Activated naive CD4-positive, alpha-beta T cell treated with anti-CD3 and anti-CD28 coated beads for 36 hours (primary cell): Measurements from ENCODE around the gene AGRP. TPM values are rescaled to one million over a fixed set of nuclear protein-coding genes. Genes with fewer than 3 reads are reported as not detected.
"Not testable (repeated sequence)": the region's sequence is repeated elsewhere in the genome, so short reads cannot be mapped to it uniquely, and the experiment has no call there.

Experiments used
- CTCF ChIA-PET: fragments of 350-600 bp; sonication (Branson Sonifier 250); formaldehyde crosslinking; loops from one replicate; lab custom pipeline; 2021; ENCODE audit warnings: antibody characterized with exemption; lab: Charles Lee
- DNase-seq: peaks from one replicate; pipeline ENCODE4 v3.0.0-alpha.2; 2020
- H3K27ac Mint-ChIP-seq: one replicate; pipeline ENCODE4 v1.8.0; 2021; ENCODE audit warnings: mild to moderate bottlenecking, mixed read lengths
- H3K27me3 Mint-ChIP-seq: one replicate; pipeline ENCODE4 v1.8.0; 2021; ENCODE audit warnings: low read depth, mixed read lengths
- H3K36me3 Mint-ChIP-seq: one replicate; pipeline ENCODE4 v1.8.0; 2021; ENCODE audit warnings: low read depth, mixed read lengths
- H3K4me1 Mint-ChIP-seq: one replicate; pipeline ENCODE4 v1.8.0; 2021; ENCODE audit warnings: low read depth, mixed read lengths
- H3K4me3 Mint-ChIP-seq: one replicate; pipeline ENCODE4 v1.8.0; 2021; ENCODE audit warnings: mild to moderate bottlenecking, moderate library complexity, mixed read lengths
- H3K9me3 Mint-ChIP-seq: one replicate; pipeline ENCODE4 v1.8.0; 2021; ENCODE audit warnings: mixed read lengths
- intact Hi-C: fragments of 100-400 bp; cut with micrococcal nuclease; formaldehyde crosslinking; loops from one replicate; pipeline ENCODE4 v1.15.1; 2023
- total RNA-seq, 2 experiments: library from RNA; stranded (reverse); gene quantifications; one replicate each; pipeline ENCODE4 v1.2.3, GENCODE V29; 2021

Gene AGRP
- total RNA-seq, 2 experiments from 2014 or later: not detected

DNA sequence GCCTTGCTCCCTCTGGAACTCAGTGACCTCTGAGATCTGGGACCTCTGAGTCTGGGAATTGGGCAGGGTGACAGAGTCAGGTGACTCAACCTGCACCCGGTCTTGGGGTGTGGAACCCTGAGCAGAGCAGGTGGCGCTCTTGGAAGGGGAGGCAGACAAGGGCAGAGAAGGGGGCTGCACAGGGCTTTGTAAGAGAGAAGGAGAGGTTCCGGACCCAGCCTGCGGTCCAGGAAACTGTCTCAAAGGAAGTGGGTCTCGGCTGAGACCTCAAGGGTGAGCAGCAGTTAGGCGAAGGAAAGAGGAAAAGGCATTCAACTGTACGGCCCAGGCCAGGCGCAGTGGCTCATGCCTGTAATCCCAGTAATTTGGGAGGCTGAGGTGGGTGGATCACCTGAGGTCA lies 35.3 kb upstream of the AGRP start:
- H3K9me3 Mint-ChIP-seq: no peaks in the 10 kb centered on the region
- H3K4me1 Mint-ChIP-seq: peaks cover 15% of the 10 kb centered on the region
- intact Hi-C loops: no loop called here
- no peak overlapping the region for H3K27ac Mint-ChIP-seq
- no peaks in the 10 kb centered on the region for H3K36me3 Mint-ChIP-seq
- H3K4me3 Mint-ChIP-seq: no peak overlapping the region
- DNase-seq: no peak
- CTCF ChIA-PET: interaction anchor here (0.9 to 5.4 kb wide), 4 partner anchors 29 to 148 kb away, joined by 4 to 131 read pairs (median 45); partner anchors contain the start of genes ACD, C16orf86, CARMIL2 and ENKD1
- no peaks in the 10 kb centered on the region for H3K27me3 Mint-ChIP-seq

DNA sequence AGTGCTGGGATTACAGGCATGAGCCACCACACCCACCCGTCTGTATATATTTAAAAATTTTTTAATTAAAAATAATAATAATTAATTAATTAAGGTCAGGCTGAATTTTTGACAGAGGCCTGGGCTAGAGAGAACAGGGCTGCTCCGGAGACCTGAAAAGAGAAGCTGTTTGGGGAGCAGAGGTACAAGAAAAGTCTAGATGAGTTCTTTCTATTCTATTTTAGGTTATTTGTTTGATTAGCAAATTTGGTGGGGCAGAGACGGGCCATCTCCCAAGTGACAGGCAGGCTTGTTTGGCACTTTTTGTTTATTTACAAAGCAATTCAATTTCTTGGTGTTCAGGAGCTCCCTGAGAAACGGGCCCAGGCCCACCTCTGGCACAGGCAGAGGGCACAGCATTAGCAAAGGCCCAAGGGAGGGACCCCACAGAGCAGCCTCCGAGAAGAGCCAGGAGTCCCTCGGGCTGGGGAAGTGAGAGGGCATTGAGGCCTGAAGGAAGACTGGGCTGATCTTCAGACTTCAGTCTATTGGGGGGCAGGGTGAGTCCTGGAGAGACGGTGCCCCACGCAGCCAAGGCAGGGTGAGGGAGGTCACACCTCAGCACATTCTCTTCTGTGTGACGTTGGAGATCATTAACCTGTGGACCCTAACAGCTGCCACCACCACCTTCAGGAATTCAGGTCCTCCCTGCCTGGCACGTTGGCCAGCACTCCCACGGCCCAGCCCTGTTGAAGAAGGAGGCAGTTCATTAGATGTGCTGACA lies 34.5 kb upstream of the AGRP start:
- no peaks in the 10 kb centered on the region for H3K27me3 Mint-ChIP-seq
- peaks cover 15% of the 10 kb centered on the region for H3K4me1 Mint-ChIP-seq
- no peak overlapping the region for H3K4me3 Mint-ChIP-seq
- CTCF ChIA-PET: interaction anchor here (0.6 to 9.8 kb wide), 8 partner anchors 15 to 149 kb away, joined by 3 to 195 read pairs (median 4); partner anchors contain the start of genes ATP6V0D1 and CARMIL2
- H3K9me3 Mint-ChIP-seq: no peaks in the 10 kb centered on the region
- intact Hi-C loops: no loop called here
- H3K36me3 Mint-ChIP-seq: no peaks in the 10 kb centered on the region
- DNase-seq: no peak
- no peak overlapping the region for H3K27ac Mint-ChIP-seq

DNA sequence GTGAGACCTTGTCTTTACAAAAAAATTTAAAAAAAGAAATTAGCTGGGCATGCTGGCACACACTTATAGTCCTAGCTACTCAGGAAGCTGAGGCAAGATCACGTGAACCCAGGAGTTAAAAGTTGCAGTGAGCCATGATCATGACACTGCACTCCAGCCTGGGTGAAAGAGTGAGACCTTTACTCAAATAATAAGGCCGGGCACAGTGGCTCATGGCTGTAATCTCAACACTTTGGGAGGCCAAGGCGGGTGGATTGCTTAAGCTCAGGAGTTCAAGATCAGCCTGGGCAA lies 33.8 kb upstream of the AGRP start:
- no peak for DNase-seq
- no peaks in the 10 kb centered on the region for H3K27me3 Mint-ChIP-seq
- no peak overlapping the region for H3K27ac Mint-ChIP-seq
- H3K36me3 Mint-ChIP-seq: no peaks in the 10 kb centered on the region
- H3K4me1 Mint-ChIP-seq: peaks cover 12% of the 10 kb centered on the region
- intact Hi-C loops: no loop called here
- CTCF ChIA-PET: interaction anchor here (0.6 to 9.8 kb wide), 10 partner anchors 16 to 150 kb away, joined by 3 to 195 read pairs (median 4); partner anchors contain the start of genes AGRP, ATP6V0D1 and CARMIL2
- H3K4me3 Mint-ChIP-seq: no peak overlapping the region
- H3K9me3 Mint-ChIP-seq: no peaks in the 10 kb centered on the region

DNA sequence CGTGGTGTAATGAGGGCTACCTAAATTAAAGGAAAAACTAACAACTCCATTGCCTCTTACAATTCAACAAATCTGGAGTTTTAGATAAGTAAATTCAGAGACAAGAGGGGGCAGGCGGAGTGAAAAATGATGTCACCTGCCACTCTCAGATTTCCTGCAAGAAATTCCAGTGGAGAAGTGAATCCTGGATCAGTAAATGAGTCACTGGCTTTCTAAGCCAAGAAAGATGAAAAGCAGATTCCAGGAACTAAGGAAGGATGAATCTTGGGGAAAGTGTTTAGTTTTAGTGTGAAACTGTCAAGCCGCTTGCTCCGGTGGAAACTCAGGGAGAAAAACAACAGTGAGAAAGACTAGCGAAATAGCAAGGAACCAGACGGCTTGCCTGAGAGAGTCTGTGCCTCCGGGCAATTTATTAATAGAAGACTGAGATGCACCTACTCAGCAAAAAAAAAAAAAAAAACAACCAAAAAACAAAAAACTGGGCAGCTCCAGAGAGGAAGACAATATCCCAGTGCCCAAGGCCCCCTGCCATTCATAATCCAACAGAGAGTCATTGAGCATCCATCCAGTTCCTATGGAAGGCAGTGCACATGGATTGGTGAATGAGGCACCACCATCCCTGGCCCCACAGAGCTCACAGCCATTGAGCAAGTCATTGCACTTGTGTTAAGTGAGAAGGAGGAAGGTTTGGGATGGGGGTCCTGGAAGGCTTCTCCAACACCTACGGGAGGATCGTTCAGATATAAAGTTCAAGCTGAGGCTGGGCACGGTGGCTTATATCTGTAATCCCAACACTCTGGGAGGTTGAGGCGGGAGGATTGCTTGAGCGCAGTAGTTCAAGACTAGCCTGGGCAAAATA lies 33.2 kb upstream of the AGRP start:
- CTCF ChIA-PET: interaction anchor here (0.6 to 9.8 kb wide), 14 partner anchors 13 to 292 kb away, joined by 3 to 195 read pairs (median 4); partner anchors contain the start of genes AGRP, ATP6V0D1 and CARMIL2
- H3K27ac Mint-ChIP-seq: no peak overlapping the region

DNA sequence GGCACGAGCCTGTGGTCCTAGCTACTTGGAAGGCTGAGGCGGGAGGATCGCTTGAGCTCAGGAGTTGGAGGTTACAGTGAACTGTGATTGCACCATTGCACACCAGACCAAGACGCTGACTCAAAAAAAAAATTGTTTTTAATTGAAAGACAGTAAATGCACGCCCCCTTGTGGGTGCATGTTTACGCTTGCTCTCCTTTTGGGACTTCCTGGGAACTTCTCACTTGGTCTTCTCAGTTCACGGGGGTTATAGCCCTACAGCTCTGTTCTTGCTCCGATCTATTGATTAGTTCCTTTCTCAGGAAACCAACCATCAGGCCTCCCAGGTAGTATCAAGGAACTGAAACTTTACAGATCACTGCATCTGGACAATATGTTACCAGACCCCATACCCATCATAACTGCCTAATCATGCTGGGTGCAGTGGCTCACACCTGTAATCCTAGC lies 31.1 kb upstream of the AGRP start:
- no peaks in the 10 kb centered on the region for H3K9me3 Mint-ChIP-seq
- CTCF ChIA-PET: interaction anchor here (0.6 to 9.8 kb wide), 37 partner anchors 8 to 571 kb away, joined by 3 to 195 read pairs (median 4); partner anchors contain the start of genes ATP6V0D1, NFATC3 and TSNAXIP1
- intact Hi-C loops: loop anchor here (1.0 kb wide), 4 partner anchors 10 to 86 kb away; partner anchors contain the start of gene ATP6V0D1
- no peaks in the 10 kb centered on the region for H3K36me3 Mint-ChIP-seq
- peak overlapping the region; percentile 77 for H3K27ac Mint-ChIP-seq
- H3K4me1 Mint-ChIP-seq: peaks cover 6% of the 10 kb centered on the region
- peak; percentile 95 for DNase-seq
- H3K4me3 Mint-ChIP-seq: no peak overlapping the region
- H3K27me3 Mint-ChIP-seq: no peaks in the 10 kb centered on the region

More for the DNA sequence above, 33.2 kb upstream of the AGRP start:
- Mint-ChIP-seq H3K27me3 (no peaks in the 10 kb centered on the region), H3K36me3 (no peaks in the 10 kb centered on the region), H3K4me1 (peaks cover 11% of the 10 kb centered on the region), H3K9me3 (no peaks in the 10 kb centered on the region), H3K4me3 (no peak overlapping the region)
- intact Hi-C loops: no loop called here
- no peak for DNase-seq

DNA sequence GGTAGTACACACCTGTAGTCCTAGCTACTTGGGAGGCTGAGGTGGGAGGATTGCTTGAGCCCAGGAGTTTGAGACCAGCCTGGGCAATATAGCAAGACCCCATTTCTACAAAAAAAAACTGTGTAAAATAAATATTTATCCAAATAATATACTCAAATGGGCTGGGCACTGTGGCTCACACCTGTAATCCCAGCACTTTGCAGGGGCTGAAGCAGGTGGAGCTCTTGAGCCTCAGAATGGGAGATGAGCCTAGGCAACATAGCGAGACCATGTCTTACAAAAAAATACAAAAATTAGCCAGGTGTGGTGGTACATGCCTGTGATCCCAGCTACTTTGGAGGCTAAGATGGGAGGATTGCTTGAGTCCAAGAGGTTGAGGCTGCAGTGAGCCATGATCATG lies 30.5 kb upstream of the AGRP start:
- H3K4me1 Mint-ChIP-seq: peaks cover 12% of the 10 kb centered on the region
- DNase-seq, H3K27me3 Mint-ChIP-seq, H3K9me3 Mint-ChIP-seq, H3K4me3 Mint-ChIP-seq, H3K27ac Mint-ChIP-seq, H3K36me3 Mint-ChIP-seq: not testable (repeated sequence)
- CTCF ChIA-PET: interaction anchor here (0.6 to 9.8 kb wide), 39 partner anchors 8 to 961 kb away, joined by 3 to 195 read pairs (median 4); partner anchors contain the start of genes ATP6V0D1, NFATC3 and TSNAXIP1
- intact Hi-C loops: loop anchor here (1.0 kb wide), 4 partner anchors 10 to 86 kb away; partner anchors contain the start of gene ATP6V0D1

DNA sequence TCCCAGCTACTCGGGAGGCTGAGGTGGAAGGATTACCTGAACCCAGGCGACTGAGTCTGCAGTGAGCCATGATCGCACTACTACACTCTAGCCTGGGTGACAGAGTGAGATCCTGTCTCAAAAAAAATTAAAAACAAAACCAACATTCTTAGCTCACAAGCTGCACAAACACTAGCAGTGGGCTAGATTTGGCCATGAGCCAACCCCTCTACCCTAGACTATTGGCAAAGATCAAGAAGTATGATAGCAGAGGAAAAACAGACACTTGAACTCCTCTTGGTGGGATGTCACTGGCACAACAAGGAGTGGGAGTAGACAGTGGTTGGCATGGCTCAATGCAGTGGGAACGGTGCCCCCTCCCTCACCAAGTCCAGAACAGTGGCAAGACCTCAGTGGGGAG lies 25.7 kb upstream of the AGRP start:
- no peaks in the 10 kb centered on the region for H3K27me3 Mint-ChIP-seq
- H3K36me3 Mint-ChIP-seq: no peaks in the 10 kb centered on the region
- peaks cover 42% of the 10 kb centered on the region for H3K4me1 Mint-ChIP-seq
- no peak overlapping the region for H3K4me3 Mint-ChIP-seq
- no peak overlapping the region for H3K27ac Mint-ChIP-seq
- CTCF ChIA-PET: interaction anchor here (0.7 to 9.8 kb wide), 3 partner anchors 12 to 28 kb away, joined by 3 to 195 read pairs (median 17); partner anchors contain the start of gene ATP6V0D1
- DNase-seq: no peak
- intact Hi-C loops: no loop called here
- no peaks in the 10 kb centered on the region for H3K9me3 Mint-ChIP-seq

DNA sequence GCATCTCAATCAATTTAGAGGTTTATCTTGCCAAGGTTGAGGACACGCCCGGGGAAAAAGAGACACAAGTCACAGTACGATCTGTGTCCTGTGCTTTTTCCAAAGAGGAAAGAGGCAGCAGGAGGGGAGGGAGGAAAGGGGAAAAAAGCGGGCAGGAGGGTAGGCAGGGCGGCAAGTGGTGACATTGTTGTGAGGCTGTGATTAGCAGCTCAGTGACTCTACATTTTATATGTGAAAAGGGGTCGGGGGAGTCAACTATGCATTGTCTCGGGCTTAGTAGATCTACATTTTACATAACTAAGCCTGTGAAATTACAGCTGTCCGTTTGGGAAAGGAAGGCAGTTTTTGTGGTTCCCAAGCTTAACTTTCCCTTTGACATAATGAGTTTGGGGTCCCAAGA lies 23.1 kb upstream of the AGRP start:
- peaks cover 50% of the 10 kb centered on the region for H3K4me1 Mint-ChIP-seq
- H3K9me3 Mint-ChIP-seq: no peaks in the 10 kb centered on the region
- no peak overlapping the region for H3K4me3 Mint-ChIP-seq
- H3K36me3 Mint-ChIP-seq: no peaks in the 10 kb centered on the region
- H3K27me3 Mint-ChIP-seq: no peaks in the 10 kb centered on the region
- CTCF ChIA-PET: interaction anchor here (0.6 to 1.1 kb wide), 4 partner anchors 8 to 26 kb away, joined by 3 to 4 read pairs (median 3); partner anchors contain the start of gene ATP6V0D1
- intact Hi-C loops: no loop called here
- no peak overlapping the region for H3K27ac Mint-ChIP-seq
- no peak for DNase-seq

DNA sequence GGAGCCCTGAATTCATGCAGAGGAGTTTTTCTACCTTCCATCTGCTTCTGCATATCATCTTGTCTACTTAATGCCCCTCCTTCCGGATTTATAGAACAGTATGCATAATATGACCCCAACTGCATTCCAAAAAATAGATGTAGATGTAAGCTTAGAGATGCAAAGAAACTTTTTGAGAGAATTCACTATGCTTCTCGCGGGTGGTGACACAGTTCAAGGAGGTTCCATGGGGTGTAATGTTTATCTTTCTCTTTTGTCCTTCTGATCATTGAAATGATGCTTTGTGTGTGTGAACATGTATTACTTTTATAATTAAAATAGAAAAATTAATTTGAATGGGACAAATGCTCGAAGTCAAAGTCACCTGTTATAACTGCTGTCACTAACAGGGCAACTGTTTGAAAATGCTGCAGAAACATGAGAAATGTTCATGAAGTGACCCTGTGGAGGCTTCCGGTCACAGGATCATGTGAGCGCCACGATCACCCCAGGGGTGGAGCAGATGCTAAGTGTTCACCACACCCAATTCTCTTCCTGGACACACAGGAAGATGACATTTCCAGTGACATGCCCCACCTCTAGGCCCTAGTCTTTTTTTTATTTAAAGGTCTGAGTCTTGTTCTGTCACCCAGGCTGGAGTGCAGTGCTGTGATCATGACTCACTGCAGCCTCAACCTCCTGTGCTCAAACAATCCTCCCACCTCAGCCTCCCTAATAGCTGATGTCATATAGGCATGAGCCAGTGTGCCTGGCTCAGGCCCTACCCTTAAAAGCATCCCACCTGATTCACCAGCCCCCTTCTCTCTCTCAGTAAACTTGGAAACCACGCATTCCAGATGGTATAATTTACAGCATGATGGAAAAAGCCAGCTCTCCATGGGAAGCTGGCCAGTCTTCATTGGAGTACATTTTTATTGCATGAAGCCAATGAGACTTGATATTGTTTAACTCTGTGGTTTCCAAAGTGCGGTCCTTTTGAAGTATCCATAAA lies 21.0 kb upstream of the AGRP start:
- CTCF ChIA-PET: interaction anchor here (0.5 to 2.0 kb wide), 8 partner anchors 9 to 43 kb away, joined by 3 to 7 read pairs (median 4); partner anchors contain the start of gene ATP6V0D1
- Mint-ChIP-seq H3K36me3 (peaks cover 1% of the 10 kb centered on the region), H3K27ac (peak overlapping the region; percentile 64), H3K9me3 (no peaks in the 10 kb centered on the region), H3K4me3 (no peak overlapping the region), H3K27me3 (no peaks in the 10 kb centered on the region), H3K4me1 (peaks cover 49% of the 10 kb centered on the region)
- intact Hi-C loops: loop anchor here (1.0 kb wide), 2 partner anchors 10 to 23 kb away; partner anchors contain the start of gene ATP6V0D1
- DNase-seq: peak; percentile 75

DNA sequence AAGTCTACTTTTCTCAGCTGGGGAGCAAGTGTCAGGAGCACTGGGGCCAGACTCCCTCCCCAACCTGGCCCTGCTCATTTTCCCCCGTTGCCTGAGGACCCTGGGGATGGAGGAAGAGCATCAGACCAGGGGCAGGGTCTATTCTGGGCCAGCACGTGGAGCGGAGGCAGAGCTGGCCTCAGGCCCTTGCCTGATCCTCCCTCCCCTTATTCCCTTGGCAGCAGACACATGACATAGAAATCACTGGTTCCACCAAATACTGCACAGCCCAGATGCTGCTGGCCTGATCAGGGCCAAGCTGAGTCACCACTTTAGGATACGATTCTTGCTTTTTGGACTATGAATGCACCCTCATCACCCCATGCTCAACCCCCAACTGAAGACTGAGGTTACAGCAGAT lies 15.8 kb upstream of the AGRP start:
- DNase-seq: no peak
- intact Hi-C loops: no loop called here
- Mint-ChIP-seq H3K4me3 (no peak overlapping the region), H3K36me3 (peaks cover 1% of the 10 kb centered on the region), H3K4me1 (peaks cover 12% of the 10 kb centered on the region), H3K27me3 (no peaks in the 10 kb centered on the region), H3K27ac (no peak overlapping the region), H3K9me3 (no peaks in the 10 kb centered on the region)
- CTCF ChIA-PET: interaction anchor here (2.1 to 11.9 kb wide), 2 partner anchors 14 to 22 kb away, joined by 8 to 195 read pairs; no protein-coding TSS in a partner anchor
